Middle frontal gyrus (tissue), 1 donor: Measurements from ENCODE around the gene TBC1D22A.

Source experiments
- DNase-seq: peaks from one replicate; pipeline ENCODE4 v3.0.0-alpha.2; 2015; ENCODE audit warnings: low spot score; ENCODE audit errors: extremely low spot score

Gene TBC1D22A

GRCh38 chr22:46931414-46931813, 169.0 kb downstream of the TBC1D22A start:
- no peak for DNase-seq

- DNase-seq = no peak
These were observed 169.4 kb downstream of the TBC1D22A start for GRCh38 chr22:46931881-46932280.

DNA sequence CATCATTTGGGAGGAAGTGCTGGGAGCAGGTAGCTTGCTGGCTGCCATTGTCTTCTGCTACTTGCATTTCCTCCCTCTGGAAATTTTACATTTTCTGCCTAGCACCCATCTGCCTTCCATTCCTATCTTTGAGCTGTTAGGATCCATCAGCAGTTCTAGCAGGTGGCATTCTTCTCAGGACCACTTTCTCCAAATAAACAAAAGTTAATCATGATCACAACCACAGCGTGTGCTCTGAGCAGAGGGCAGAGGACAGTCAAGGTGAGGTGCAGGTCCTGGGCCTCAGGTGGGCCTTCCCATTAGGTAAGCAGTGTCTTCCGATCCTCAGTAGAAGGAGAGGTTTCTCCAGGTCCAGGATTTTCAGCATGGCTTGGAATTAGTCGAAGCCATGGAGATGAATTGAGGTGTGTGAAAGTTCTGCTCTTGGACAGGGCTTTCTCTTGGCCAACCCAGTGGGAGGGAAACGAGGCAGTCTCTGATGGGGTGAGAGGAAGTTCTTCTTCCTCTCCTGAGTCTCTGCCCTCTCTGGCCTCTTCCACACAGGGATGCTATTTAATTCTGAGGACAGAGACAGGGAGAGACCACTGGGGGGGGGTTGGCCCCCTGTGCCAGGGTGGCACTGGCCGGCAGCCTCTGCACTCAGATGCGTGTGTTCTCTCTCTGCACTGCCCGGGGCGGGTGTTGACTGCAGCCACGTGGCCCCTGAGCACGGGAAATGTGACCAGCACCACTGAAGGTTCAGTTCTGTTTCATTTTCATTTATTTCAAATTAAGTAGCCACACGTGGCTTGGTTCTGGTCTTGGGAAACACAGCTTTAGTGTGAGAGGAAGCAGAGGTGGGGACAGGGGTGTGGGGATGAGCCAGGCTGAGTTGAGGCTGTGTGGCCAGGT, 170.8 kb downstream of the TBC1D22A start:
- no peak for DNase-seq

GRCh38 chr22:46934172-46934745, 171.8 kb downstream of the TBC1D22A start:
- no peak for DNase-seq

- no peak for DNase-seq
These were observed 172.5 kb downstream of the TBC1D22A start for GRCh38 chr22:46934746-46935491.

DNA sequence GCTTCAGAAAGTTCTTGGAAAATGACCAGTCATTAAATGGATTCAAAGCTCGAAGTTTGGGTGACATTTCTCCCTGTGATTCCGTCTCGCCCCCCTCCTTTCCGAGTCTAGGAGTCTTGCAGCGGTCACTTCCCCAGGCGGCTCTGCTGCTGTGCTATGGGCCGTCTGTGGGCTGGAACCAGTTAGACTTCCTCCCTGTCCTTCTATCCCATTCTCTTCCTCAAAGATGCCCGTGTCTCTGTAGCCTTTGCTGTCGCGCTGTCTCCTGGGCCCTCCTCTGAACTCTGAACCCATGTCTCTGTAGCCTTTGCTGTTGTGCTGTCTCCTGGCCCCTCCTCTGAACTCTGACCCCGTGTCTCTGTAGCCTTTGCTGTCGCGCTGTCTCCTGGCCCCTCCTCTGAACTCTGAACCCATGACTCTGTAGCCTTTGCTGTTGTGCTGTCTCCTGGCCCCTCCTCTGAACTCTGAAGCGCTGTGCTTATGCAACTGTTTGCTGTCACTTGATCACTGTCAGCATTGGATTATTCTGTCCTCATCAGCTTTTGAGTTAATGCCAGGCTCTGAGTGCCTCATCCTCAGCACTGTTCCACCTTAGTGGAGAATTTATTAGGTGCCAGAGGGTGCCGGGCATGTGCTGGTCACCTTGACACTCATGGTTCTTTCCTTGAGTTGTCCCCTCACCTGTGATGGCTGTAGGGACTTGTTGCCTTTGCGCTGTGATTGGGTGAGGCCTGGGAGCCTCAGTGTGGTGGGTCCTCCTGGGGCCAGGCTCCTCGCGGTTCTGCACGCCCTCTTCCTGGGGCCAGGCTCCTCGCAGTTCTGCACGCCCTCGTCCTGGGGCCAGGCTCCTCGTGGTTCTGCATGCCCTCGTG, 173.3 kb downstream of the TBC1D22A start:
- no peak for DNase-seq

GRCh38 chr22:46936378-46936903, 174.0 kb downstream of the TBC1D22A start:
- DNase-seq = no peak

DNA sequence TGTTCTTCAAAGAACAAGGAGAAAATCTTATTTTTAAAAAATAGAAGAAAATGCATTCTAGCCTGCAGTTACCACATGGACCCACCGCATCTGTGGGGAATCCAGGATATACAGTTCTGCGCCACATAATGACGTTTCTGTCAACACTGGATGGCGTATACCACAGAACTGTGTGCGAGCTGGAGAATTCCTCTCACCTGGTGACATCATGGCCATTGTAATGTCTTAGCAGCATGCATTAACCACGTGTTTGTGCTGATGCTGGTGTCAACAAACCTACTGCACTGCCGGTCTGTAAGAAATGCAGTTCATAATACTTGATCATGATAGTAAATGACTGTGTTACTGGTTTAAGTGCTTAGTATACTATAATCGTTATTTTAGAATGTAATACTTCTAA, 174.7 kb downstream of the TBC1D22A start:
- DNase-seq = no peak

DNA sequence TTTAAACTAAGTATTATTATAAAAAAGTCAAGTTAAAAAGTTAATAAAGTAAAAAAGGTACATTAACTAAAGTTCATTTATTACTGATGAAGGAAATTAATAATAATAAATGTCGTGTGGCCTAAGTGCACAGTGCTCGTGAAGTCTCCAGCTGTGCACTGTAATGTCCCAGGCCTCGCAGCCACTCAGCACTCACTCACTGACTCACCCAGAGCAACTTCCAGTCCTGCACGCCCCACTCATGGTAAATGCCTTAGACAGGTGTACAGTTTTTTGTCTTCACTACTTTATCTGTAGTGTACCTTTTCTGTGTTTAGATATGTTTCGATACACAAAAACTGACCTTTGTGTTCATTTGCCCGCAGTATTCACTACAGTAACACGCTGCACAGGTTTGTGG, 175.5 kb downstream of the TBC1D22A start:
- no peak for DNase-seq

- no peak for DNase-seq
These were observed 179.7 kb downstream of the TBC1D22A start for GRCh38 chr22:46941968-46942798.

DNA sequence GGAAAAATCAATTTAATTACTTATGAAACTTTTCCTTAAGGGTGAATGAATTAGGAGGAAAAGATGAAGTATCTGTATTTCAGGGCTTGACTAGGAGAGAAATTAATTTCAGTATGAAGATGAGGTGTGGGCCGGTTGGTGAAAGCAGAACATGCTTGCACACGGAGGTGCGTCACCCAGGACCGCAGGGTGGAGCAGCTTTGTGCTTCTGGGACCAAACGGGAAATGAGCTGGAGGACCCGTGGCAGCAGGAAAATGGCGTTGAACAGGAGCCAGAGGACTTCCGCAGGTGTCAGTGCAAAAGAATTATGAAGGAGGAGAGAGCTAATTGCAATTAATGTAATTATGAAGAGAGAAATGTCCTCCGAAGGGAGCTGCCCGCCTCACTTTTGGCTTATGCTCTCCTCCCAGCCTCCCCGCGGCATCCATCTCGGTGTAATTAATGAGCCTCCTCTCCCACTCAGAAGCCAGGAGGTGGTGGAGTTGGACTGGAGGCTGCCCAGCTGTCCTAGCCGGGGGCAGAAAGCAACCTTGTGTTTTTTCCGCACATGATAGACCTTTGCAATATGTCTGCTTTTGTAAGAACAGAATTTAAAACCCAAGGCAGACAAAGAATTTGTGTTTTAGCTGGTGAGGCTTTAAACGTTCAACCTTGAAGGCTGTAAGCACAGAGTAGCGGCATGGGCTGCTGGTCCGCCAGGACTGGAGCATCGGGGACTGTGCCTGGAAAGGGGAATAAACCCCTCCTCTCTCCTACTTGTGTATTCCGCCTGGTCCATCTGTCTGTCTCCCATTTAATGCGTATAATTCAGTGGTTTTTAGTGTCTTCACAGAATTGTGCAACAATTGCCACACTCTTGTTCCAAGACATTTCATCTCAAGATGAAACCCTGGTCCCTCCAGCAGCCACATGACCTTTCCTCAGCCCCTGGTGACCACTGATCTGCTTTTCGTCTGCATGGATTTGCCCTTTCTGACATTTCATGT, 180.6 kb downstream of the TBC1D22A start:
- DNase-seq = no peak

DNA sequence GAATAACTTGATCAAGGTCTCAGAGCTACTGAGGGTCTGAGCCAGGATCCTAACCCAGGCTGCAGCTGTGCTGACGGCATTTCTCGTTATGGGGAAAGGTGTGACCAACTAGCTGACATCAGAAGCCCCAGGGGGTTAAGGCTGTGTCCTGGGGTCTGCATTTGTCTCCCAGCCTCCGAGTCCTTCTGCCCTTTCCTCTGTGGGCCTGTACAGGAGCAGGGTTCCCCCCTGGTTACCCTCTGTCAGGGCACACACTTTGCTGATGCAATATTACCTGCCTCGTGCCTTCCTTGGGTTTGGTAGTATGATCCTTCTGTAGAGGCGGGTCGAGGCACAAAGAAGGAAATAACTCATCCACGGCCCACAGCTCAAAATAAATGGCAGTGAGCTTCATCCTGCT, 183.0 kb downstream of the TBC1D22A start:
- no peak for DNase-seq

DNA sequence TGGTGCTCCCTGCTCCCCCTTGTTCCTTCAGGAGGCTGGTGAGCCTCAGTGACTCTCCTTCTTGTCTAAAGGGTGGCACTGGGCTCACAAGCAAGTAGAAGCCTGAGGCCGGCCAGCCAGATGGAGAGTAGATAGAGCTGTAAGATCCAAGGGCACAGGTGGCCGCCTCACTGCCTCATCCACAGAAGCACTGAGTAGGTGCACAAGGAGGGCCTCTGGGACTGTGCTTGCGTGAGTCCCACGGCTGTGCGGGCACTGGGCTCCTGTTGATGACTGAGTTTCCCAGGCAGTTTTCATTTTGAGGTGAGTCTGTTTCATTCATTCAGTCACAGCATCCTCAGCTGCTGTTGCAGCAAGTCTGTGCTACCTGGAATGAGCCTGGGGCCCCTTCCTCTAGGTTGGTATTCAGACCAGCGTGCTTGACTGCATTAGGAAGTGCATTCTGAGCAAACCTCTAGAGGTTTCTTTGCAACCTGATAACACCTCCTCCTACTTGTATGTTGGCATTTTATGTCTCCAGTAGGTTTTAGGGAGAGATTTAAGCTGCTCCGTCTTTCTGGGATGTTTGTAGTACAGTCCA, 184.0 kb downstream of the TBC1D22A start:
- DNase-seq = no peak

DNA sequence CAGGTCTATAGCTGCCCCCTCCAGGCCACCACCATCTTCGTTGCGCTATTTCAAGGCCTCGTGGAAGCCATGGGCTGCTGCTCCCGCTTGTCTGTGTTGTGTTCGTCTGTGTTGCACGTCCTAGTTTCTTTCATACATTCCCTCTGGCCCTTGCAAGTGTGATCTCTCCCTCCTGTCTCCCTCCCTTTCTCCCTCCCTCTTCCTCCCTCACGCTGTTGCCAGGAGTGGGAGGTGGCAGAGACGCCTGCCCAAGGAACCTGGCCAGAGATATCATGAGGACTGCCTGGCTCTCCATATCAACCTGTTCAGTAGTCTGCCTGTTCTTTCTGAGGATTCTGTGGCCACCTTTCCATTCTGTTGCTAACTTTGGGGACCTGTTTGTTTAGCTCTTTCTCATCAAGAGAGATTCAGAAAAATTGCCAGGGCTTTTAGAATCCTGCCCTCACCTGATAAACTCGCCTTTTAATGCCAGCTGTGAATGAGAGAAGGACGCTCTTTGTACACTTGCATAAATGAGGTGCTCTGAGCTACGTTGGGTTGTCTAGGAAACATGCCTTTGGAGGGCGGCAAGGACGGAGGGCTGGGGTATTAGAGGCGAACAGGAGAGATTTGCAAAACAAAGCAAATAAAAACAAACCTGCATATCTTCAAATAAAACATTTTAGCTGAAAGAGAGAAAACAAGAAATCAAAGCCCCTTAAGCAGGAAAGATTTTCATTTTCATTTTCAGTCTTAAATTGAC, 185.2 kb downstream of the TBC1D22A start:
- no peak for DNase-seq

DNA sequence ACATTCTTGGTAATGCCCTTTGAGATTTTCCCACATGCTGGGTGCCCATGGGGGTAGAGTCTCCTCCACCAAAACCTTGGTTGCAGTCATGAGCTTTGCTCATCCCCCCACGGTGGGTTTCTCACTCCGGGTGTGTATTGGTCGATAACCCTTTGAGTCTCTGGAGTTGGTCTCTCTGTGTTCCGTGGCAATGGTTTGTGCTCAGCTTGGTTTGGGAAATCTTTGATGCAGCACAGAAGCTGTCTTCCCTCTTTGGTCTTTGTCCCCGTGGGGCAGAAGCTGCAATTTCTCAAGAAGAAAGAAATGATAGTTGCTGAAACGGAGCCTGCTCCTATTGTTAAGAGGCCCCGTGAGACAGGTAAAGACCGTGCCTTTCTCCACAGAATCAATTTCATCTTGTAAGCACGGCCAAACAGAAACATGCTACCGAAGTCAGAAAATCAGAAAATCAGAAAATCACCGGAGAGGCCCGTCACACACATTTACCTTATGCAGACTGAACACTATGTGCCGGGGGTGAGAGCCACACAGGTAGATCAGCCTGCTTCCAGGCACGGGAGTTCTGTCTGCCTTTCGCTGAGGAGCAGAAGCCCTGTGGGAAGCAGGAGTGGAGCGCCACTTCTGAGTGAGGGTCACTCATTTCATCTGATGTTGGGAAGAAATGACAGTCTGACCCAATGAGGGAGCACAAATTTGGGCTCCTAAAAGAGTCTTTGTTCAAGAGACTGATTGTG, 186.1 kb downstream of the TBC1D22A start:
- no peak for DNase-seq

DNA sequence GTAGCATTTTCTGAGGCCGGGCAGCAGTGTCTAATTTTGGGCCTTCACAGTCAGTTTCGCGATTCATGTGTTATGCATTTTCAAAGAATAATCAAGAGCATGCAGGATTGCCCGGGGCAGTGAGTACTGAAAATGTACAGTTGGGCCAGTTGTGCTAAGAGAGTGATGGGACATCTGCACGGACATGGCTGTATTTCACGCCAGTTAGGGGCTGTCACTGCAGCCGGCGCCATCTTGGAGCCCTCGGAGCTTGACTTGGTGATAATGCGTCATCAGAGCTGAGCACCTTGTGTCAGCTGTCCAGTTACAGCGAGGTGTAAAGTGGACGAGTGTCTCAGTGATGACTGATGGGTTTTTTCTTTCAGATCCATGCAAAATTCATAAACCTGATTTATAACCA, 188.9 kb downstream of the TBC1D22A start:
- no peak for DNase-seq

GRCh38 chr22:46951973-46952372, 189.5 kb downstream of the TBC1D22A start:
- DNase-seq = no peak
